GM21423 (cell line): ENCODE measurements around the gene FASN.
A peak's percentile ranks its signal among the peaks of the same experiment; 100 is the strongest.

Experiments
- ATAC-seq: cut with Tn5 transposase; IDR thresholded peaks from one replicate; pipeline ENCODE4 v1.9.1; 2021; ENCODE audit warnings: mild to moderate bottlenecking, moderate library complexity; ENCODE audit not compliant: unreplicated experiment

The FASN gene

DNA sequence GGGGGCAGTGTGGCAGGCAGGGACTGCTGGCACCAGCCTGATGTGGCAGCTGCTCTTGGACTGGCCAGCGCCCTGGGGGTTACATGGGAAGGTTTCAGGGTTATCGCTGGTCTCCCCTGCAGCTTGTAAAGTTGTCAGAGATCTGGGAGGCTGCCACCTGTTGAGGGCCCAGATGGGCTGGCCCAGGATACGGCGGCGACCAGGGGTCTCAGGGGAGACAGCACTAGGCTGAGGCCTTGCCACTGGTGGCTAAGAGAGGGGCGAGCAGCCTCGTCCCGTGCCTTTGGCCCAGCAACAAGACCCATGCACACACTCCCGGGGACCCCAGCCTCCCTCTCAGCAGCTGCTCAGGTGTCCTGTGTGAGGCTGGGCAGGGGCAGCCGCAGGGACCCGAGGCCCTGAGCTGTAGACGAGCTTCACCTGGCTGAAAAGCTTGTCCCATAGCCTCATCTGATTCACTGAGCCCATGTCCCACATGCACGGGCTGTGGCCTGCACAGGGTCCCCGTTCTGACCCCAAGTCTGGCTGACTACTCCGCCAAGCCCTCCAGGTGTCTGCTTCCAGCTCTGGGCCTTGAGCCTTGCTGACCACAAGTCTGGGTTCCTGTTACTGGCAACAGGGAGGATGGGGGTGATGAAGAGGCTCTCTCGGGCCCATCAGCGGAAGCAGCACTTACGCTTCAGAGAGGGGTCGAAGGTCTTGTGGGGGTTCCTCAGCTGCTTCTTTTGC lies 38.6 kb downstream of the FASN start:
- no peak for ATAC-seq

GRCh38 chr17:82058855-82059249 lies 39.2 kb downstream of the FASN start:
- ATAC-seq: no peak

GRCh38 chr17:82058230-82058854 lies 39.7 kb downstream of the FASN start:
- ATAC-seq: no peak

DNA sequence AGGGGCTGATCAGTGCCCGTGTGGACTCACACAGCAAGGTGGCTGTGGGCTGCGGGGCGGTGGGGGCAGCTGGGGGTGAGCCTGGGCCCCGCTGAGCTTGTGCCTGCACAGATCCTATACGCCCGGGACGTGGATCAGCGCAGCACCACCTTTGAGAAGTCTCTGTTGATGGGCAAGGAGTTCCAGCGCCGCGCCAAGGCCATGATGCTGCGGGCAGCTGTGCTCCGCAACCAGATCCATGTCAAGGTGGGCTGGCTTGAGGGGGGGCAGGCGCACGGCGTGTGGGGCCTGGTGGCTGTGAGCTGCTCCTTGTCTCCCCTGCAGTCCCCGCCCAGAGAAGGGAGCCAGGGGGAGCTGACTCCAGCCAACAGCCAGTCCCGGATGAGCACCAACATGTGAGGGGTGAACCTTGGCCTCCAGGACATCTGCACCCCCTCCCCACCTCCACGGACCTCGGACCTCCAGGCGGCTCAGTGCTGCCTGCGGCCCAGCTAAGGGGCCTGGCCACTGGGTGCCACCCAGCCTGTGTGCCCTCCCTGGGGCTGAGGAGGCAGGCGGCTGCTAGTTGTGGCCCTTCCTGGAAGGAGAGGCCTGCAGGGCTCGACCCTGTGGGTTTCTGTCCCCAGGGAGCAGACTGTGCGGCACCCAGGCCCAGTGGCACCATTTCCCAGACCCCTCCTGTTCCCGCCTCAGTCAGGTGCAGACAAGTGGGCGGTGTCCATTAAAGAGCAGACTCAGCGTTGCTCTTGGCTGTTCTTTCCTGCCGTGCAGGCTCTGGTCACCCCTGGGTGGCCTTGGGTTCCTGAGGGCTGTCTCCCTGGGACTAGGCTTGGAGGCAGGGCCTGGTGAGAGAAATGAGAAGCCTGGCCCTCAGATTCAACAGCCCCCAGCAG lies 41.1 kb downstream of the FASN start:
- no peak for ATAC-seq

DNA sequence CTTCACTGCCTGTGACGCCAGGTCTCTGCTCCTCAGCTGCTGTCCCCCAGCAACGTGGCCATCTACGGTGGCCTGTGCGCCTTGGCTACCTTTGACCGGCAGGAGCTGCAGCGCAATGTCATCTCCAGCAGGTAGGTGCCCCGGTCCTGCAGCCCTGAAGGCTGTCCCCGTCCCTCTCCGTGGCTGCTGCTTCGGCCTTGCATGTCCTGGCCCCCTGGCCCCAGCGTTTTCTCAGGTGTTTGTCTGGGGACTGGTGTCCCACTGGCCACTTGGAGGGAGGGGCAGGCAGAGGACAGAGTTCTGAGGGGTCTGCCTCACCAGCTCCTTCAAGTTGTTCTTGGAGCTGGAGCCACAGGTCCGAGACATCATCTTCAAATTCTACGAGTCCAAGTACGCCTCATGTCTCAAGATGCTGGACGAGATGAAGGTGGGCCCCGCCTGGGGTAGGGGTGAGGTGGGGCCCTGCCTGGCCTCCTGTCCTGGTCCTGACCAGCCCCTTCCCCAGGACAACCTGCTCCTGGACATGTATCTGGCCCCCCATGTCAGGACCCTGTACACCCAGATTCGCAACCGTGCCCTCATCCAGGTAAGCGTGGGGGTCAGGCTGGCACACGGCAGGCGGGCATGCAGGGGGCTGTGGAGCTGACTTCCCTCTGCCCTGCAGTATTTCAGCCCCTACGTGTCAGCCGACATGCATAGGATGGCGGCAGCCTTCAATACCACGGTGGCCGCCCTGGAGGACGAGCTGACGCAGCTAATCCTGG lies 41.9 kb downstream of the FASN start:
- no peak for ATAC-seq

GRCh38 chr17:82055023-82055964 lies 42.7 kb downstream of the FASN start:
- ATAC-seq: no peak

DNA sequence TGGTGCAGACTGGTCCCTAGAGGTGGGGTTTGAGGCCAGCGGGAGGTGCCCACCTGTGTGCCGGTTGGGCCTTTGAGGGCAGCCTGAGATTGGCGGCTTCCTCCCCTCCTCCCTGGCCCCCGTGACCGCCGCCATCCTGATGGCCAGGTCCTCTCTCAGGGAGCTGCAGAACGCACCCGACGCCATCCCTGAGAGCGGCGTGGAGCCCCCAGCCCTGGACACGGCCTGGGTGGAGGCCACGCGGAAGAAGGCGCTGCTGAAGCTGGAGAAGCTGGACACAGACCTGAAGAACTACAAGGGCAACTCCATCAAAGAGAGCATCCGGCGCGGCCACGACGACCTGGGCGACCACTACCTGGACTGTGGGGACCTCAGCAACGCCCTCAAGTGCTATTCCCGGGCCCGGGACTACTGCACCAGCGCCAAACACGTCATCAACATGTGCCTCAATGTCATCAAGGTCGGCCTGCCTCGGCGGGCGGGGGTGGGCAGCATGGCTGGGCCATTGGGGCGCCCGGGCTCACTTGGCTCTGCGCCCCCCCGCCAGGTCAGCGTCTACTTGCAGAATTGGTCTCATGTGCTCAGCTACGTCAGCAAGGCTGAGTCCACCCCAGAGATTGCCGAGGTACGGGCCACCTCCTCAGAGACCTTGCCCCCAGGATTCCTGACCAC lies 43.5 kb downstream of the FASN start:
- ATAC-seq: no peak

- no peak for ATAC-seq
Measured at GRCh38 chr17:82053556-82054263, 44.3 kb downstream of the FASN start.

GRCh38 chr17:82053130-82053529 lies 44.9 kb downstream of the FASN start:
- no peak for ATAC-seq

- ATAC-seq: no peak
Measured at GRCh38 chr17:82052638-82053059, 45.4 kb downstream of the FASN start.

DNA sequence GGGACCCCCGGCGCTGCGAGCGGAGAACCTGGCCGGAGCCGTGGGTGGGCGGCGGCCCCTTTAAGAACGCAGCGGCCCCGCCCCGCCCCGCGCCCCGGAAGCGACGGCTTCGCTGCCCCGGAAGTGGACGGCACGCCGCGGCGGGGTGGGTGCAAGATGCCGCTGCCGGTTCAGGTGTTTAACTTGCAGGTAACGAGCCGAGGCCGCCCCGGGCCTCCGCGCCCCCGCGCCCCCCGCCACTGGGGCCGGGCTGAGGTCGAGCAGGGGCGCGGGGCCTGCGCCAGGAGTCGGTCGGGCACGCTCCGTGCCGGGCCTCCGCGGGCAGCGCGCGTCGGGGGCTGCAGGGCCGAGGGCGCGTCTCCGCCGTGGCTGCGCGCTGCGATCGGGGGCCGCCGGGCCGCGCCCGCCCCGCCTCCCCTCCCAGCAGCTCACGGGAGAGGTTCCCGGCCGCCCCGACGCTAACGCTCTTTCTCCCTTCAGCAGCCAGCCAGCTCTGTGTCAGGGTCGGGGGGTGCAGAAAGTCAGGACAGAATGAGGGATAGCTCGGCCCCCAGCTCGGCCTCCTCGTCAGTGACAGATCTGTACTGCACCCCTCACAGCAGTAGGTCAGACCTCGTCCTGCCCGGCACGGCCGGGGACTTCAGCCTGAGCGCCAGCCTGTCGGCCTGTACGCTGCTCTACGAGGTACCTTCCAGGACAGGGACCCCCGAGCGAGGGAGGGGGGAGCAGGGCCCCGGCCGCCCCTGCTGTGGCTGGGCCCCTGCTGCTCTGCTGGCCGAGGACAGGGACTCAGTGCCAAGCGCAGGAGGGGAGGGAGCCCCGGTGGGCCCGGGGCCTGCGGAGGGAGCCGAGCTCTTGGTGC lies 46.0 kb downstream of the FASN start, which contains the start of the genes GPS1 and RFNG:
TSS of gene GPS1 (plus strand) at position 123 of the 862 bp plus-strand sequence. CDS start at position 157, 34 bp downstream.
TSS of gene RFNG (minus strand) at position 36 of the 862 bp plus-strand sequence. CDS start 45 bp downstream, outside the sequence.
- ATAC-seq: peak; percentile 52

- ATAC-seq: peak; percentile 8
Measured at GRCh38 chr17:82050761-82051641, 47.0 kb downstream of the FASN start.

DNA sequence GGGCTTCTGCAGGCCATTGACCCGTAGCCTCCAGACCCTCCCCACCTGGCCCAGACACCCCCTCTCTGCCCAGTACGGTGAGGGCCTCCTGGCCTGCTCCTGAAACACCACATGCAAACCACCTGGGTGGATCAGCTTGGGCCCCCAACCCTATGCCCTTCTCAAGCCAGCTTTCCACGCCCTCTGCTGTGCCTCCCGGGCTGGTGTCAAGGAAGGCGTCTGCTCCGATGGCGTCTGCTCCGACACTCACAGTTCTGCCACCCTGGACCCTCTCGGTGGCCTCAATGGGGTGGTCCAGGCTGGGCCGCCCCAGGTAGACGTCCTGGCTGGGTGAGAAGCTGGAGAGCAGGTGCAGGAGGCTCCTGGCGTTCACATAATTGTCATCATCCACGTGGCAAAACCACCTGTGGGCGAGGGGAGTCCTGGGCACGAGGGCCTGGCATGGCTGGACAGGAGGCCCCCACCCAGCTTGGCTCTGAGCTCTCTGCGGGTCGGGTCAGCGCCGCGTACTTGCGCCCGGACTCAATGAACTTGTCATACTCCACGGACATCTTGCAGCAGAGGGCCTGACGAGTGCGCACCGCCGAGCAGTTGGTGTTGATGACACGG lies 47.8 kb downstream of the FASN start:
- ATAC-seq: no peak

- no peak for ATAC-seq
Measured at GRCh38 chr17:82049521-82049971, 48.5 kb downstream of the FASN start.

DNA sequence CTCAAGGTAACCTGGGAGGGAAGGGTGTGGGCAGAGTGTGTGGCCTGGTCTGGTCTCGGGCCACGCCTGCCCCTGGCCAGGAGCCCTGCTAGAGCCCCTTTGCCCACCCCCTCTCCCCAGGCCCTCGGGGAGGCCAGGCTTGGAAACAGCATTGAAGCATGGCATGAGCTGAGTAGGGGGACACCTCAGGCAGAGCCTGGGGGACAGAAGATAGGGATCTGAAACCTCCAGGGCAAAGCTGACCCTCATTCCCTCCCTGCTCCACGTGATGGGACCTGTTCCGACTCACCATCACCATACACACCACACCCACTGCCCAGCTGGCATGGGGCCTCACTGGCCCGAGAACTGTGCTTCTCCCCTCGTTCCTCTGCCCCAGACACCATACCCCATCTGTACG lies 48.9 kb downstream of the FASN start:
- ATAC-seq: no peak

DNA sequence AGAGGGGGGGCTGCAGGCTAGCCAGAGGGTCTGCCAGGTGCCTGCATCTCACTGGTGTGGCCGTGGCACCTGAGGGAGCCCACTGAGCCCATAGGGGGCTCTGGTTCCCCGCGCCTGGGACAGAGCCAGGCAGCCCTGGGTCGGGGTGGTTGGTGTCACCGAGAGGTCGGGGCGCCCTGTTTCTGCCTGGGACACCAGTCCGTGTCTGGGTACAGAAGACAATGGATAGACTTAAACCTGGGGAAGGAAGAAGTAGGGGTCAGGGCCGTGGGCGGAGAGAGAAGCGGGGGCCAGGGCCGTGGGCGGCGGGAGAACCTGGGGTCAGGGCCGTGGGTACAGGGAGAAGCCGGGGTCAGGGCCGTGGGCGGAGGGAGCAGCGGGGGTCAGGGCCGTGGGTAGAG lies 49.5 kb downstream of the FASN start:
- no peak for ATAC-seq
